SKM-1 treated with dmso at 0.1 percent for 144 hours (cell line): ENCODE results near the gene BRSK2.

Experiments used
- DNase-seq: peaks from one replicate; lab custom pipeline; 2025; ENCODE audit not compliant: unreplicated experiment; lab: John Stamatoyannopoulos, UW

Gene BRSK2

GRCh38 chr11:1461826-1462697 is 72.3 kb downstream of the BRSK2 start:
- no peak for DNase-seq

- no peak for DNase-seq
These were observed 72.9 kb downstream of the BRSK2 start for GRCh38 chr11:1462698-1462975.

- DNase-seq = no peak
These were observed 73.3 kb downstream of the BRSK2 start for GRCh38 chr11:1463056-1463455.

GRCh38 chr11:1466784-1467183 is 77.0 kb downstream of the BRSK2 start:
- no peak for DNase-seq

- DNase-seq = no peak
These were observed 77.5 kb downstream of the BRSK2 start for GRCh38 chr11:1467270-1467669.

GRCh38 chr11:1468002-1468401 is 78.3 kb downstream of the BRSK2 start:
- DNase-seq = no peak

GRCh38 chr11:1468473-1469066 is 78.8 kb downstream of the BRSK2 start:
- DNase-seq = no peak

- no peak for DNase-seq
These were observed 79.7 kb downstream of the BRSK2 start for GRCh38 chr11:1469287-1469910.

GRCh38 chr11:1469911-1470680 is 80.4 kb downstream of the BRSK2 start:
- no peak for DNase-seq

GRCh38 chr11:1470681-1471611 is 81.2 kb downstream of the BRSK2 start:
- DNase-seq = no peak

GRCh38 chr11:1471736-1472135 is 82.0 kb downstream of the BRSK2 start:
- DNase-seq = no peak

- DNase-seq = no peak
These were observed 82.7 kb downstream of the BRSK2 start for GRCh38 chr11:1472180-1473005.

GRCh38 chr11:1473011-1473628 is 83.4 kb downstream of the BRSK2 start:
- DNase-seq = no peak

- no peak for DNase-seq
These were observed 84.1 kb downstream of the BRSK2 start for GRCh38 chr11:1473786-1474185.

GRCh38 chr11:1475841-1476240 is 86.1 kb downstream of the BRSK2 start:
- DNase-seq = no peak

- DNase-seq = no peak
These were observed 87.4 kb downstream of the BRSK2 start for GRCh38 chr11:1476940-1477736.

- no peak for DNase-seq
These were observed 88.3 kb downstream of the BRSK2 start for GRCh38 chr11:1478011-1478410.

- peak; percentile 39 for DNase-seq
These were observed 88.8 kb downstream of the BRSK2 start for GRCh38 chr11:1478544-1478943.
